Melanocyte of skin (primary cell): Measurements from ENCODE around the gene GRIN2D. TPM values are rescaled to one million over a fixed set of nuclear protein-coding genes. Genes with fewer than 3 reads are reported as not detected.

Experiments used
- total RNA-seq, 2 donors: library from RNA; depleted of rRNA; stranded (reverse); fragments of >200 nt; gene quantifications; 2 replicates each; pipeline ENCODE4 v1.2.3, GENCODE V29; 2012

GRIN2D gene
- 1 to 10 TPM in 1 of 2 donors, under 1 TPM in 1; 0.67 to 1.0 TPM for total RNA-seq

DNA sequence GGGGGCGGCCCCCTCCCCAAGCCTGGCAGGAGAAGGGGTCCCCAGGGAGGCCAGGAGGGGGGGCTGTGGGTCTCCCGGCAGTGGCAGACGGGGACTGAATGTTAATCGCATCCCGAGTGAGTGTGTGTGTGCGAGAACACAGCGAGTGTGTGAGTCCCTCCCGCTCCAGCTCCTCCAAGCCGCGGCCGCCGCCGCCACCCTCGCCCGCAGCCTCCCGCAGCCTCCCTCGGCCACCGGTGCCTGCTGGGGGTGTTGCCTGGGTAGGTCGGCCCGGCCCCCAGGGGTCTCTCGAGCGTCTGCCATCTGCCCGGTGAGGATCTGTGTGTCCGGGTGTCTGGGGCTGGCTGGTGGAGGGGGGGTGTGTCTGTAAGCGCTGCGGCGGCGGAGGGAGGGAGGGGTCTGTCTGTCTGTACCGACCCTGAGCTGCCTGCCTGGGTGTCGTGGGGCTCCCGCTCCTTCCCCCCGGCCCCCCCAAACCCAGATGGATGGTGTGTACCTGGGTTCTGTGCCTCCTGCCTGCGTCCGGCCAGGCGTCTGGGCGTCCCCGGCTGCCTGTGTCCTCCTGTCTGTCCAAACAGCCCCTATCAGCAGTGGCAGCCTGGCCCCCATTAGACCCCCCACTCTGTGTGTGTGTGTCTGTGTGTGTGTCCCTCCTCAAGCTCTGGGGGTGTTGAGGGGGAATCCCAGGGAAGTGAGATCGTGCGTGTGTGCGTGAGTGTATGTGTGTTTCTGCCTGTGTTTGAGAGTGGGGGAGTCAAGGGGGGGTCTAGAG is at the start of gene GRIN2D:
TSS of gene GRIN2D (plus strand) at position 110 of the 772 bp plus-strand sequence. CDS start 4,725 bp downstream, outside the sequence.

DNA sequence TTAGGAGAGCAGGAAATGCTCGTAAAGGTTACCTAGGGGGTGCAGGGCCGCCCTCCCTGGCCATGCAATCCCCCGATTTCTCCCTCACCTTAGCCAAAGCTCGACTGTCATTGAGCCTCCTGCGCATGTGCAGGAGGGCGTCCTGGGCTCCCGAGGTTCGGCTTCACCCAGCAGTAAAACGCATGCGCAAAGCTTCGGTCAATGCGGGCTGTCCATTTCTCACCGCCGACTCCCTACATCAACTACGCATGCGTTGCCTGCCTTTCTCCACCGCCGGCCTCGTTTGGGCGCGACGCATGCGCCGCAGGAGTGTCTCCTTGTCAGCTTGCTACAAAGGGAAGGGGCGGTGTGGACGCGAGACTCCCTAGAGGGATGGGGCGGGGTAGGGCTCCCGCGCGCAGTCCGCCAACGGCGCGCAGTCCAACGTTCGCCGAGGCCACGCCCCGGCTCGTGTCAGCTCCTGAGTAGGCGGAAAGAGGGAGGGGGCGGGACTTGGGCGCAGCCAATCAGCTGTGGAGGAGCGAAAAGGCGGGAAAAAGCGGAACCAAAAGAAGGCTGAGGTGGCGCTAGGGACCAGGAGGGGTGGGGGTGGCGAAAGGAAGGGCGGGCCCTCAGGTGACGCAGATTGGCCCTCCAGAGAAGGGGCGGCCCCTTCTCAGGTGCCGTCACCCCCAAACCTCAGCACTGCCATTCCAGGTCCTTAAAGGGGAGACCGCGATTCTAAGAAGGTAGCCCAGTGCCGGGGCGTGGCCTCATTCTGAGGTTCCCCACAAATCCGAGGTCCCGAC is 29.5 kb upstream of the GRIN2D start, which contains the start of the genes SYNGR4 and TMEM143:
TSS of gene SYNGR4 (plus strand) at position 558 of the 788 bp plus-strand sequence. CDS start 1,476 bp downstream, outside the sequence.
TSS of gene TMEM143 (minus strand) at position 131 of the 788 bp plus-strand sequence. CDS start at position 111, 20 bp downstream.

DNA sequence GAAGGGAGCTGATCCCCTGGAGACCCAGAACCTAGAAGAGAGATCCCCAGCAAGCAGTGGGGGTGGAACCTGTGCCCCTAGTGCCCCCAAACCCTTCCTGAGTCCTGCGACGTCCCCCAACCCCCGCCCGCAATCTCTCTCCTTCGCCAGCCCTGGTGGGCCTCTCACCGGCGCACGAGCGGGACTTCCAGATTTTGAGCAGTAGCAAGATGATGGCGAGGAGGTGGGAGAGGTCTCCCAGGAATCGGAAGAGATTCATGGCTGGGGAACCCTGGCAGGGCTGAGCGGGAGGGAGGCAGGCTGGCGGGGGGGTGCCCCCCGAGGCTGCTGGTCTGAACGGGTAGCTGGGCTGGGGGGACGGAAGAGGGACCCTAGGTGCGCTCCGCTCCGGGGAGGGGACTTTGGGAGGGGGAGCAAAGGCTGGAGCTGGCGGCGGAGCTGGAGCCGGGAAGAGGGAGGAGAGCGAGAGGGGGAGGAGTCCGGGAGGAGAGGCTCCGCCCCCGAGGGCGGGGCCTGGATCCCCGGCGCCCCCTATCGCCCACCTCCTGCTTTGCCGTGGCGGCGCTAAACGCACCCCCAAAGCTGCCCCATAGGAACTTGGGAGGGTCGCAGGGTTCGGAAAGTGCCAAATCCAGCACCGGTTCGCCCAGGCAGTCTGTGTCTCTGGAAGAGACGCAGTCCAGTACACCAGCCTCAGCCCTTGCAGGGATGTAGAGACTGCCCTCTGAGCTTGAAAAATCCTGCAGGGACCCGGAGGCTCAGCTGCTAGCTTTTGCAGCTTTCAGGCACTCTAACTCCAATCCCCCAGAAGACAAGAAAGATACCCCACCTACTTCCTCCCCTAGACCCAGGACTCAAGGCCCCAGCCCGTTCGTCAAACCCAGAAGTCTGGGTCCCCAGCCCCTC is 2.1 kb upstream of the GRIN2D start, which contains the start of gene KDELR1:
TSS of gene KDELR1 (minus strand) at position 452 of the 906 bp plus-strand sequence. CDS start at position 259, 193 bp downstream.

Other genes with a start within 250 kb of the GRIN2D start
- gene LIG1, start 223.3 kb upstream of the GRIN2D start, total RNA-seq = 10 to 100 TPM; 28.6 to 72.3 TPM
- gene ZSWIM9, start 223.0 kb upstream of the GRIN2D start, total RNA-seq = 1 to 10 TPM; 2.7 to 2.8 TPM
- gene CARD8, start 137.8 kb upstream of the GRIN2D start, total RNA-seq = 10 to 100 TPM; 15.8 to 21.0 TPM
- 1 to 10 TPM in 1 of 2 donors, under 1 TPM in 1; 0.69 to 2.0 TPM for gene ZNF114, start 123.6 kb upstream of the GRIN2D start, total RNA-seq
- 100 to 1,000 TPM; 226 to 291 TPM for gene EMP3, start 68.1 kb upstream of the GRIN2D start, total RNA-seq
- gene TMEM143, start 29.7 kb upstream of the GRIN2D start, total RNA-seq = 1 to 10 TPM; 3.7 to 7.2 TPM
- gene SYNGR4, start 29.3 kb upstream of the GRIN2D start, total RNA-seq = not detected
- 10 to 100 TPM; 41.3 to 54.6 TPM for gene KDELR1, start 2.1 kb upstream of the GRIN2D start, total RNA-seq
- gene GRWD1, start 52.3 kb downstream of the GRIN2D start, total RNA-seq = 10 to 100 TPM; 37.5 to 54.6 TPM
- under 1 TPM; 0.33 to 0.34 TPM for gene KCNJ14, start 61.9 kb downstream of the GRIN2D start, total RNA-seq
- 10 to 100 TPM; 33.3 to 34.1 TPM for gene CYTH2, start 75.7 kb downstream of the GRIN2D start, total RNA-seq
- gene LMTK3, start 118.2 kb downstream of the GRIN2D start, total RNA-seq = under 1 TPM in 1 of 2 donors, not detected in 1; under 0.01 TPM
- under 1 TPM in 1 of 2 donors, not detected in 1; 0.33 TPM for gene SULT2B1, start 158.5 kb downstream of the GRIN2D start, total RNA-seq
- not detected for gene SPACA4, start 213.1 kb downstream of the GRIN2D start, total RNA-seq
- under 1 TPM in 1 of 2 donors, not detected in 1; under 0.01 TPM for gene FAM83E, start 221.4 kb downstream of the GRIN2D start, total RNA-seq
- gene RPL18, start 225.5 kb downstream of the GRIN2D start, total RNA-seq = 1,000 to 10,000 TPM in 1 of 2 donors, 100 to 1,000 TPM in 1; 840 to 1,494 TPM
- gene SPHK2, start 225.8 kb downstream of the GRIN2D start, total RNA-seq = 10 to 100 TPM; 12.7 to 15.1 TPM
- 10 to 100 TPM in 1 of 2 donors, 1 to 10 TPM in 1; 9.3 to 13.1 TPM for gene DBP, start 243.7 kb downstream of the GRIN2D start, total RNA-seq